HG02943 (cell line): ENCODE measurements around the gene OR6C2.
"Not testable (repeated sequence)": the region's sequence is repeated elsewhere in the genome, so short reads cannot be mapped to it uniquely, and the experiment has no call there.

ENCODE experiments used
- ATAC-seq: cut with Tn5 transposase; IDR thresholded peaks from one replicate; pipeline ENCODE4 v1.9.1; 2021; ENCODE audit warnings: mild to moderate bottlenecking, low read depth, moderate library complexity; ENCODE audit not compliant: unreplicated experiment

Gene OR6C2

DNA sequence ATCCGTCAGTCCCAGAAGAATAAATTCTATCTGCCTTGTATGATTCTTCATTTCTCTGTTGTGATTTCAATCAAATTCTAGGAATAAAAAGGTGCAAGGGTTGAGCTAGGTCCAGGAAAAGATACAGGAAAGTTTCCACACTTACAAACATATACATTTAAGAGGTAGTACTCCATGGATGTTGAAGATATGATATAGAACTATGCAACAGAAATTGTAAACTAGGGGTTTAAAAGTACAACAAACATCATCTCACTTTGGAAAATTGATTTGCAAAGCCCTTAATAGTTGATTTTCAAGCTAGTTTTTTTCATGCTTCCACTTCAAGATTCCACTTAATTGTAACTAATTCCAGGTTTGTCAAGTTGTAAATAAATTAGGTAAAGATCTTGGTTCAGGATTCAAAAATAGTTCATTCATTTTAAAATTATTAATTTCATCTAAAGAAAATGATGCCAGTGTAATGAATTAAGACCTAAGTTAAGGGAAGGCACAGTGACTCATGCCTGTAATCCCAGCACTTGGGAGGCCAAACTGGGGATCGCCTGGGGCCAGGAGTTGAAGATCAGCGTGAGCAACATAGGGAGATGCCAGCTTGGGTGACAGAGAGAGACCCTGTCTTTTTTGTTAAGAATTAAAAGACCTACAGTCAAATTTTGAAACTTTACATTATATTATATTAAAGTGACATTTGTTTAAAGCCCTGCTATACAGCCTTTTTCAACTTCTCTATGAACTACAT lies 26.4 kb downstream of the OR6C2 start, which contains the start of gene OR6C70:
Gene OR6C70 (minus strand): TSS at position 51 of the 742 bp plus-strand sequence. CDS start 0 bp downstream, at position 51.
- no peak for ATAC-seq

DNA sequence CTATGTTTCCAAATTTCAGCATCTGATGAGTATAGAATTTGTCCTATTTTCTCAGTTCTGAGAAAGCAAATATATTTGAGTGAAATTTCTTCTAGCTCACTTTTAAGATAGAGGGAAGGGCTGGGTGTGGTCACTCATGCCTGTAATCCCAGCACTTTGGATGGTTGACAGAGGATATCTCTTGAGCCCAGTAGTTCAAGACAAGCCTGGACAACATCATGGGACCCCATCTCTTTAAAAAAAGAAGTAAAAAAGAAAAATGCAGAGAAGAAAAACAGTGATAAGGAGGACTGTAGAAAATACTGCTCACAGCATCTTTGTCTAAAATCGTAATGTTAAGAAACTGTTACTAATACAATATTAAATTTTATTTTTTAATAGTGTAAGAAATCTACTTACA lies 28.4 kb downstream of the OR6C2 start:
- ATAC-seq = no peak

DNA sequence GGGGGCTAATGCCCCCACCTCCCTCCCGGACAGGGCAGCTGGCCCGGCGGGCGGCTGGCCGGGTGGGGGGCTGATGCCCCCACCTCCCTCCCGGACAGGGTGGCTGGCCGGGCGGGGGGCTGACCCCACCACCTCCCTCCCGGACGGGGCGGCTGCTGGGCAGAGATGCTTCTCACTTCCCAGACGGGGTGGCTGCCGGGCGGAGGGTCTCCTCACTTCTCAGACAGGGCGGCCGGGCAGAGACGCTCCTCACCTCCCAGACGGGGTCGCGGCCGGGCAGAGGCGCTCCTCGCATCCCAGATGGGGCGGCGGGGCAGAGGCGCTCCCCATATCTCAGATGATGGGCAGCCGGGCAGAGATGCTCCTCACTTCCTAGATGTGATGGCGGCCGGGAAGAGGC lies 35.3 kb downstream of the OR6C2 start:
- ATAC-seq = not testable (repeated sequence)

DNA sequence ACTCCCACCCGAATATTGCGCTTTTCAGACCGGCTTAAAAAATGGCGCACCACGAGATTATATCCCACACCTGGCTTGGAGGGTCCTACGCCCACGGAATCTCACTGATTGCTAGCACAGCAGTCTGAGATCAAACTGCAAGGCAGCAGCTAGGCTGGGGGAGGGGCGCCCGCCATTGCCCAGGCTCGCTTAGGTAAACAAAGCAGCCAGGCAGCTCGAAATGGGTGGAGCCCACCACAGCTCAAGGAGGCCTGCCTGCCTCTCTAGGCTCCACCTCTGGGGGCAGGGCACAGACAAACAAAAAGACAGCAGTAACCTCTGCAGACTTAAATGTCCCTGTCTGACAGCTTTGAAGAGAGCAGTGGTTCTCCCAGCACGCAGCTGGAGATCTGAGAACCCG lies 40.4 kb downstream of the OR6C2 start:
- ATAC-seq = not testable (repeated sequence)

DNA sequence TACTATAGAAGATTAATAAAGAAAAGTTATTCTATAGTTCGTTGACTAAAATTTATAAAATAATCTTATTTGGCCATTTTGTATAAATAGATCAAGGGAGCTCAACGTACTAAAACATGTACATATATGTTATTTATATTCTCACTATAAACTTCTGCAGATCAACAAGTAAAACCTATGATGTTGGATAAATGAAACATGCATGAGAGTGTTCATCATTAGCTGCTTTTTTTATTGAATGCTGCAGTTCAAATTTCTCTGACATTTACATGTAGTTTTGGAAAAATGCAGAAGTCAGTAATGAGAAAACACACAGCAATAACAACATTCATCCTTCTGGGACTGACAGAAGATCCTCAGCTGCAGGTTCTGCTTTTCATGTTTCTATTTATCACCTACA lies 48.2 kb downstream of the OR6C2 start, which contains the start of gene OR6C68:
Gene OR6C68 (plus strand): TSS at position 301 of the 400 bp plus-strand sequence. CDS start 0 bp downstream, at position 301.
- ATAC-seq = no peak

DNA sequence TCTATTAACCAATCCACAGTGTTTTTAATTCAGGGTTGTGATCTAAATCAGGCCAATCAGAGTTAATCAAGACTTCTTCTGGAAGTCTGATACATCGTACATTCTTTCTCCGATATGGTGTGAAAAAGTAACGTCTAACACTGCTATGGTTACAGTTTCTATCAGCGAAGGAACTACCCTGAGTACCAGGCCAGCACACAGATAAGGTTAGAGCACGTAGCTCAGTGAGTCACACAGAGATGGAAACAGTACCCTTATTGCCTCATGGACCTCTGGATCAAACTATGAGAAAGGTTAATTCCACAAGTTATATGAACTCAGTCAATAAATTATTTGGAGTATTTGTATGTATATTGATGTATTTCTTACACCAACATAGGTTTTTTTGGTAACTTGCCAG lies 51.6 kb downstream of the OR6C2 start:
- no peak for ATAC-seq

DNA sequence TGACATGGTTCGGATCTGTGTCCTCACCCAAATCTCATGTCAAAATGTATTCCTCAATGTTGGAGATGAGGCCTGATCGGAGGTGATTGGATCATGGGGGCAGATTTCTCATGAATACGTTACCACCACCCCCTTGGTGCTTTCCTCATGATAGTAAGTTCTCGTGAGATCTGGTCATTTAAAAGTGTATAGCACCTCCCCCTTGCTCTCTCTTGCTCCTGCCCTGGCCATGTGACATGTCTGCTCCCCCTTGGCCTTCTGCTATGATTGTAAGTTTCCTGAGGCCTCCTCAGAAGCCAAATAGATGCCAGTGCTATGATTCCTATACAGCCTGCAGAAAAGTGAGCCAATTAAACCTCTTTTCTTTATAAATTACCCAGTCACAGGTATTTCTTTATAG lies 55.4 kb downstream of the OR6C2 start:
- ATAC-seq = no peak

DNA sequence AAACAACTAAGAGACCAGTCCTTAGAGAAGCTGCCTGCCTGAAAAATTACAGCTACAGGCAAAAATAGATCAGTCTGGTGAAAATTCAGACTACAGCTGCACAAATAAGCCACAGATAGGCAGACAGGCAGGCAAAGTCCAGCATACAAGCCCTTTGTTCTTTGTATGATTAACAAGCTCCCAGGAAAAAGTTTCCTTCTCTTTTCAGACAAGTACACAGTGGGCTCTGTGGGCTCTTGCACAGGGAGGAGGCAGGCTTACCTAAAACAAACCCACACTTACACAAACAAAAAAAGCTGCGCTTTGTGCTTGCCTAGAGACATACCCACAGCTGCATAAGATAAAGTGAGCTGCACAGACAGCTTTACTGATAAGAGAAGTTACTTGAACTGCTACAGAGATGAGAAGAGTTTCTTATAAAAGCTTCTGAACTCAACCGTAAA lies 56.0 kb downstream of the OR6C2 start:
- ATAC-seq = no peak

DNA sequence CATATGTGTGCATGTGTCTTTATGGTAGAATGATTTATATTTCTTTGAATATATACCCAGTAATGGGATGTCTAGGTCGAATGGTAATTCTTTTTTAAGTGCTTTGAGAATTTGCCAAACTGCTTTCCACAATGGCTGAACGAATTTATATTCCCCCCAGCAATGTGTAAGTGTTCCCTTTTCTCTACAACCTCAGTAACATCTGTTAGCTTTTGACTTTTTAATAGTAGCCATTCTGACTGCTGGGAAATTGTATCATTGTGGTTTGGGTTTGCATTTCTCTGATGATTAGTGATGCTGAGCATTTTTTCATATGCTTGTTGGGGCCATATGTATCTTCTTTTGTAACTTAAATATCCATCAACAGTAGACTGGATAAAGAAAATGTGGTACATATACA lies 57.7 kb downstream of the OR6C2 start:
- no peak for ATAC-seq
